HepG2 (cell line): ENCODE results near the gene SLC7A4. TPM values are rescaled to one million over a fixed set of nuclear protein-coding genes. Genes with fewer than 3 reads are reported as not detected.

Experiments used
- ATF1 ChIP-seq: IDR thresholded peaks from 2 replicates; pipeline ENCODE4 v1.6.1; 2016; ENCODE audit warnings: mild to moderate bottlenecking, control low read depth
- NBN ChIP-seq: fragments of 450-650 bp; conservative IDR thresholded peaks from 2 replicates; pipeline ENCODE4 v1.6.1; 2017
- RELA ChIP-seq: sonication (generic); formaldehyde crosslinking; IDR thresholded peaks from 2 replicates; pipeline ENCODE4 v1.4.0; 2020; ENCODE audit warnings: missing genetic modification reagents
- SMC3 ChIP-seq: IDR thresholded peaks from 2 replicates; pipeline ENCODE4 v1.6.1; 2011; ENCODE audit warnings: low read length, improper control_type of control experiment
- ZNF230 ChIP-seq: sonication (generic); formaldehyde crosslinking; IDR thresholded peaks from 2 replicates; pipeline ENCODE4 v1.4.0; 2020; ENCODE audit warnings: mild to moderate bottlenecking, missing genetic modification reagents
- ZNF329 ChIP-seq: sonication (generic); formaldehyde crosslinking; IDR thresholded peaks from 2 replicates; pipeline ENCODE4 v1.9.0; 2021; ENCODE audit warnings: low read depth, mild to moderate bottlenecking, missing genetic modification reagents
- ZNF343 ChIP-seq: sonication (generic); formaldehyde crosslinking; IDR thresholded peaks from 2 replicates; pipeline ENCODE4 v1.4.0; 2020; ENCODE audit warnings: mild to moderate bottlenecking, missing genetic modification reagents
- polyA plus RNA-seq, 8 experiments: library from polyadenylated mRNA; depleted of rRNA in 3 of 8; stranded (reverse) in 7 of 8; unstranded in 1 of 8; fragments of >200 nt; fragmentation: Illumina TruSeq in 4 of 8; extraction: Trizol in 4 of 8; gene quantifications; 2 replicates each; pipeline versions ENCODE4 v1.2.1 to v1.2.3, GENCODE V29; 2011 to 2016; ENCODE audit warnings: low read depth in 4 of 8, missing spikeins in 1 of 8, mixed read lengths in 1 of 8; ENCODE audit not compliant: insufficient read depth in 1 of 8
- total RNA-seq, 5 experiments: library from RNA; depleted of rRNA; stranded (reverse); fragments of >200 nt; fragmentation: Illumina TruSeq; extraction: Trizol; gene quantifications; 2 replicates each; pipeline ENCODE4 v1.2.3, GENCODE V29; 2016; ENCODE audit warnings: low read depth in 1 of 5
- TF ChIP-seq, protein P1 (sequence below): sonication (generic); formaldehyde crosslinking; IDR thresholded peaks from 2 replicates; pipeline ENCODE4; 2020; ENCODE audit warnings: missing genetic modification reagents, mild to moderate bottlenecking, borderline replicate concordance
- TF ChIP-seq, protein P2 (sequence below): IDR thresholded peaks from 2 replicates; pipeline ENCODE4 v1.6.1; 2018; ENCODE audit warnings: missing genetic modification reagents, mild to moderate bottlenecking, missing compliant biosample characterization
- TF ChIP-seq, protein P3 (sequence below): sonication (generic); formaldehyde crosslinking; conservative IDR thresholded peaks from 2 replicates; pipeline ENCODE4 v1.4.0; 2020; ENCODE audit warnings: mild to moderate bottlenecking, missing genetic modification reagents, moderate library complexity
- TF ChIP-seq, protein P4 (sequence below): sonication (generic); formaldehyde crosslinking; IDR thresholded peaks from 2 replicates; pipeline ENCODE4 v1.4.0; 2020; ENCODE audit warnings: mild to moderate bottlenecking, missing genetic modification reagents, borderline replicate concordance

The SLC7A4 gene
- total and polyA plus RNA-seq, 2 of the 13 experiments (the other 11 are each of a cell fraction or from before 2014, with no cell fraction given), result not detected

GRCh38 chr22:21047035-21047661 is 14.8 kb upstream of the SLC7A4 start (continued):
- TF ChIP-seq NBN (no peak), RELA (CRISPR knock-in tag) (no peak), ZNF329 (CRISPR knock-in tag) (no peak), SMC3 (no peak), ZNF230 (CRISPR knock-in tag) (no peak), ZNF343 (CRISPR knock-in tag) (no peak), ATF1 (CRISPR knock-in tag) (no peak)
- TF ChIP-seq, protein P1, sequence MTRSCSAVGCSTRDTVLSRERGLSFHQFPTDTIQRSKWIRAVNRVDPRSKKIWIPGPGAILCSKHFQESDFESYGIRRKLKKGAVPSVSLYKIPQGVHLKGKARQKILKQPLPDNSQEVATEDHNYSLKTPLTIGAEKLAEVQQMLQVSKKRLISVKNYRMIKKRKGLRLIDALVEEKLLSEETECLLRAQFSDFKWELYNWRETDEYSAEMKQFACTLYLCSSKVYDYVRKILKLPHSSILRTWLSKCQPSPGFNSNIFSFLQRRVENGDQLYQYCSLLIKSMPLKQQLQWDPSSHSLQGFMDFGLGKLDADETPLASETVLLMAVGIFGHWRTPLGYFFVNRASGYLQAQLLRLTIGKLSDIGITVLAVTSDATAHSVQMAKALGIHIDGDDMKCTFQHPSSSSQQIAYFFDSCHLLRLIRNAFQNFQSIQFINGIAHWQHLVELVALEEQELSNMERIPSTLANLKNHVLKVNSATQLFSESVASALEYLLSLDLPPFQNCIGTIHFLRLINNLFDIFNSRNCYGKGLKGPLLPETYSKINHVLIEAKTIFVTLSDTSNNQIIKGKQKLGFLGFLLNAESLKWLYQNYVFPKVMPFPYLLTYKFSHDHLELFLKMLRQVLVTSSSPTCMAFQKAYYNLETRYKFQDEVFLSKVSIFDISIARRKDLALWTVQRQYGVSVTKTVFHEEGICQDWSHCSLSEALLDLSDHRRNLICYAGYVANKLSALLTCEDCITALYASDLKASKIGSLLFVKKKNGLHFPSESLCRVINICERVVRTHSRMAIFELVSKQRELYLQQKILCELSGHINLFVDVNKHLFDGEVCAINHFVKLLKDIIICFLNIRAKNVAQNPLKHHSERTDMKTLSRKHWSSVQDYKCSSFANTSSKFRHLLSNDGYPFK (CRISPR knock-in tag), result no peak
- TF ChIP-seq, protein P2, sequence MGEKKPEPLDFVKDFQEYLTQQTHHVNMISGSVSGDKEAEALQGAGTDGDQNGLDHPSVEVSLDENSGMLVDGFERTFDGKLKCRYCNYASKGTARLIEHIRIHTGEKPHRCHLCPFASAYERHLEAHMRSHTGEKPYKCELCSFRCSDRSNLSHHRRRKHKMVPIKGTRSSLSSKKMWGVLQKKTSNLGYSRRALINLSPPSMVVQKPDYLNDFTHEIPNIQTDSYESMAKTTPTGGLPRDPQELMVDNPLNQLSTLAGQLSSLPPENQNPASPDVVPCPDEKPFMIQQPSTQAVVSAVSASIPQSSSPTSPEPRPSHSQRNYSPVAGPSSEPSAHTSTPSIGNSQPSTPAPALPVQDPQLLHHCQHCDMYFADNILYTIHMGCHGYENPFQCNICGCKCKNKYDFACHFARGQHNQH (CRISPR knock-in tag), result no peak
- TF ChIP-seq, protein P3, sequence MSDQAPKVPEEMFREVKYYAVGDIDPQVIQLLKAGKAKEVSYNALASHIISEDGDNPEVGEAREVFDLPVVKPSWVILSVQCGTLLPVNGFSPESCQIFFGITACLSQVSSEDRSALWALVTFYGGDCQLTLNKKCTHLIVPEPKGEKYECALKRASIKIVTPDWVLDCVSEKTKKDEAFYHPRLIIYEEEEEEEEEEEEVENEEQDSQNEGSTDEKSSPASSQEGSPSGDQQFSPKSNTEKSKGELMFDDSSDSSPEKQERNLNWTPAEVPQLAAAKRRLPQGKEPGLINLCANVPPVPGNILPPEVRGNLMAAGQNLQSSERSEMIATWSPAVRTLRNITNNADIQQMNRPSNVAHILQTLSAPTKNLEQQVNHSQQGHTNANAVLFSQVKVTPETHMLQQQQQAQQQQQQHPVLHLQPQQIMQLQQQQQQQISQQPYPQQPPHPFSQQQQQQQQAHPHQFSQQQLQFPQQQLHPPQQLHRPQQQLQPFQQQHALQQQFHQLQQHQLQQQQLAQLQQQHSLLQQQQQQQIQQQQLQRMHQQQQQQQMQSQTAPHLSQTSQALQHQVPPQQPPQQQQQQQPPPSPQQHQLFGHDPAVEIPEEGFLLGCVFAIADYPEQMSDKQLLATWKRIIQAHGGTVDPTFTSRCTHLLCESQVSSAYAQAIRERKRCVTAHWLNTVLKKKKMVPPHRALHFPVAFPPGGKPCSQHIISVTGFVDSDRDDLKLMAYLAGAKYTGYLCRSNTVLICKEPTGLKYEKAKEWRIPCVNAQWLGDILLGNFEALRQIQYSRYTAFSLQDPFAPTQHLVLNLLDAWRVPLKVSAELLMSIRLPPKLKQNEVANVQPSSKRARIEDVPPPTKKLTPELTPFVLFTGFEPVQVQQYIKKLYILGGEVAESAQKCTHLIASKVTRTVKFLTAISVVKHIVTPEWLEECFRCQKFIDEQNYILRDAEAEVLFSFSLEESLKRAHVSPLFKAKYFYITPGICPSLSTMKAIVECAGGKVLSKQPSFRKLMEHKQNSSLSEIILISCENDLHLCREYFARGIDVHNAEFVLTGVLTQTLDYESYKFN, result no peak
- TF ChIP-seq, protein P4, sequence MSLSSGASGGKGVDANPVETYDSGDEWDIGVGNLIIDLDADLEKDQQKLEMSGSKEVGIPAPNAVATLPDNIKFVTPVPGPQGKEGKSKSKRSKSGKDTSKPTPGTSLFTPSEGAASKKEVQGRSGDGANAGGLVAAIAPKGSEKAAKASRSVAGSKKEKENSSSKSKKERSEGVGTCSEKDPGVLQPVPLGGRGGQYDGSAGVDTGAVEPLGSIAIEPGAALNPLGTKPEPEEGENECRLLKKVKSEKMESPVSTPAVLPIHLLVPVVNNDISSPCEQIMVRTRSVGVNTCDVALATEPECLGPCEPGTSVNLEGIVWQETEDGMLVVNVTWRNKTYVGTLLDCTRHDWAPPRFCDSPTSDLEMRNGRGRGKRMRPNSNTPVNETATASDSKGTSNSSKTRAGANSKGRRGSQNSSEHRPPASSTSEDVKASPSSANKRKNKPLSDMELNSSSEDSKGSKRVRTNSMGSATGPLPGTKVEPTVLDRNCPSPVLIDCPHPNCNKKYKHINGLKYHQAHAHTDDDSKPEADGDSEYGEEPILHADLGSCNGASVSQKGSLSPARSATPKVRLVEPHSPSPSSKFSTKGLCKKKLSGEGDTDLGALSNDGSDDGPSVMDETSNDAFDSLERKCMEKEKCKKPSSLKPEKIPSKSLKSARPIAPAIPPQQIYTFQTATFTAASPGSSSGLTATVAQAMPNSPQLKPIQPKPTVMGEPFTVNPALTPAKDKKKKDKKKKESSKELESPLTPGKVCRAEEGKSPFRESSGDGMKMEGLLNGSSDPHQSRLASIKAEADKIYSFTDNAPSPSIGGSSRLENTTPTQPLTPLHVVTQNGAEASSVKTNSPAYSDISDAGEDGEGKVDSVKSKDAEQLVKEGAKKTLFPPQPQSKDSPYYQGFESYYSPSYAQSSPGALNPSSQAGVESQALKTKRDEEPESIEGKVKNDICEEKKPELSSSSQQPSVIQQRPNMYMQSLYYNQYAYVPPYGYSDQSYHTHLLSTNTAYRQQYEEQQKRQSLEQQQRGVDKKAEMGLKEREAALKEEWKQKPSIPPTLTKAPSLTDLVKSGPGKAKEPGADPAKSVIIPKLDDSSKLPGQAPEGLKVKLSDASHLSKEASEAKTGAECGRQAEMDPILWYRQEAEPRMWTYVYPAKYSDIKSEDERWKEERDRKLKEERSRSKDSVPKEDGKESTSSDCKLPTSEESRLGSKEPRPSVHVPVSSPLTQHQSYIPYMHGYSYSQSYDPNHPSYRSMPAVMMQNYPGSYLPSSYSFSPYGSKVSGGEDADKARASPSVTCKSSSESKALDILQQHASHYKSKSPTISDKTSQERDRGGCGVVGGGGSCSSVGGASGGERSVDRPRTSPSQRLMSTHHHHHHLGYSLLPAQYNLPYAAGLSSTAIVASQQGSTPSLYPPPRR (CRISPR knock-in tag), result no peak
